HEK293 (cell line): ENCODE data around the gene FNDC3A.

ENCODE experiments used
- CTCF ChIA-PET: fragments of 350-600 bp; formaldehyde crosslinking; extraction: SDS; loops from one replicate; lab custom pipeline; 2021; ENCODE audit warnings: antibody characterized with exemption; lab: Yijun Ruan, JAX
- POLR2A ChIA-PET: fragments of 300-600 bp; formaldehyde crosslinking; extraction: SDS; loops from one replicate; lab custom pipeline; 2020; ENCODE audit warnings: antibody characterized with exemption, inconsistent platforms; lab: Yijun Ruan, JAX
- H3K27ac ChIP-seq: fragments of 200-500 bp; sonication (Bioruptor generic); 2 replicates; pipeline ENCODE4 v1.5.1; 2014; ENCODE audit warnings: low read depth, low read length, control low read depth, inconsistent platforms; ENCODE audit errors: extremely low read depth
- H3K36me3 ChIP-seq, 2 experiments: fragments of 200-500 bp in 1 of 2; sonication (Bioruptor generic) in 1 of 2; 1 replicate in 1 of 2; 2 replicates in 1 of 2; pipeline ENCODE4 v1.5.1; 2014 to 2017; ENCODE audit warnings: inconsistent platforms in 2 of 2, low read length in 2 of 2; ENCODE audit not compliant: control insufficient read depth in 2 of 2, insufficient read depth in 1 of 2
- H3K4me1 ChIP-seq: fragments of 200-500 bp; sonication (Bioruptor generic); 2 replicates; pipeline ENCODE4 v1.5.1; 2014; ENCODE audit warnings: mild to moderate bottlenecking, low read length, inconsistent platforms; ENCODE audit not compliant: control insufficient read depth, insufficient read depth
- H3K4me3 ChIP-seq: 2 replicates; pipeline ENCODE4 v1.5.1; 2011; ENCODE audit warnings: low read depth, mild to moderate bottlenecking, control low read depth, low read length, moderate library complexity
- H3K9me3 ChIP-seq: fragments of 200-500 bp; sonication (Bioruptor generic); 2 replicates; pipeline ENCODE4 v1.5.1; 2014; ENCODE audit warnings: low read depth, low read length, inconsistent platforms; ENCODE audit not compliant: control insufficient read depth, insufficient read depth
- BCL11B ChIP-seq: fragments of 450-650 bp; formaldehyde crosslinking; IDR thresholded peaks from 2 replicates; pipeline ENCODE4 v1.5.1; 2016; ENCODE audit warnings: low read depth, missing biosample characterization, missing genetic modification characterization
- FEZF1 ChIP-seq: fragments of 450-650 bp; formaldehyde crosslinking; IDR thresholded peaks from 2 replicates; pipeline ENCODE4 v1.5.1; 2016; ENCODE audit warnings: missing biosample characterization, missing genetic modification characterization
- ZNF169 ChIP-seq: fragments of 450-650 bp; formaldehyde crosslinking; IDR thresholded peaks from 2 replicates; pipeline ENCODE4 v1.5.1; 2016; ENCODE audit warnings: missing biosample characterization, missing genetic modification characterization
- ZNF202 ChIP-seq: fragments of 450-650 bp; formaldehyde crosslinking; IDR thresholded peaks from 2 replicates; pipeline ENCODE4 v1.5.1; 2016; ENCODE audit warnings: missing biosample characterization, missing genetic modification characterization, borderline replicate concordance
- ZNF274 ChIP-seq, 2 experiments: fragments of 200-500 bp in 1 of 2; fragments of 450-650 bp in 1 of 2; sonication (Bioruptor generic) in 1 of 2; formaldehyde crosslinking in 1 of 2; IDR thresholded peaks; 2 replicates each; pipeline versions ENCODE4 v1.5.1 to v1.6.1; 2014 to 2016; ENCODE audit warnings: borderline replicate concordance in 1 of 2, inconsistent platforms in 1 of 2, low read length in 1 of 2, missing biosample characterization in 1 of 2, missing genetic modification characterization in 1 of 2
- ZNF366 ChIP-seq: fragments of 450-650 bp; formaldehyde crosslinking; conservative IDR thresholded peaks from 2 replicates; pipeline ENCODE4 v1.5.1; 2016; ENCODE audit warnings: missing biosample characterization, missing genetic modification characterization
- ZNF549 ChIP-seq: fragments of 450-650 bp; IDR thresholded peaks from 2 replicates; pipeline ENCODE4 v1.5.1; 2018; ENCODE audit warnings: missing biosample characterization, missing genetic modification characterization, mild to moderate bottlenecking, inconsistent platforms, moderate library complexity
- ZNF624 ChIP-seq: fragments of 450-650 bp; formaldehyde crosslinking; IDR thresholded peaks from 2 replicates; pipeline ENCODE4 v1.5.1; 2017; ENCODE audit warnings: missing biosample characterization, missing genetic modification characterization
- ZNF768 ChIP-seq: fragments of 450-650 bp; formaldehyde crosslinking; IDR thresholded peaks from 2 replicates; pipeline ENCODE4 v1.5.1; 2018; ENCODE audit warnings: missing biosample characterization, mild to moderate bottlenecking, missing genetic modification characterization
- ZSCAN16 ChIP-seq: fragments of 450-650 bp; formaldehyde crosslinking; IDR thresholded peaks from 2 replicates; pipeline ENCODE4 v1.5.1; 2016; ENCODE audit warnings: missing biosample characterization, missing genetic modification characterization
- TF ChIP-seq, protein P1 (sequence below): fragments of 450-650 bp; formaldehyde crosslinking; IDR thresholded peaks from 2 replicates; pipeline ENCODE4 v1.5.1; 2016; ENCODE audit warnings: missing biosample characterization, missing genetic modification characterization
- TF ChIP-seq, protein P2 (sequence below): fragments of 450-650 bp; formaldehyde crosslinking; IDR thresholded peaks from 2 replicates; pipeline ENCODE4 v1.5.1; 2017; ENCODE audit warnings: missing biosample characterization, missing genetic modification characterization
- TF ChIP-seq, protein P3 (sequence below): fragments of 450-650 bp; formaldehyde crosslinking; IDR thresholded peaks from 2 replicates; pipeline ENCODE4 v1.5.1; 2016; ENCODE audit warnings: missing biosample characterization, missing genetic modification characterization
- TF ChIP-seq, protein P4 (sequence below): fragments of 450-650 bp; formaldehyde crosslinking; optimal IDR thresholded peaks from 2 replicates; pipeline ENCODE3; 2016; ENCODE audit warnings: missing biosample characterization, mild to moderate bottlenecking, missing genetic modification characterization
- TF ChIP-seq, protein P5 (sequence below): fragments of 450-650 bp; formaldehyde crosslinking; IDR thresholded peaks from 2 replicates; pipeline ENCODE4; 2016; ENCODE audit warnings: missing biosample characterization, missing genetic modification characterization
- TF ChIP-seq, protein P6 (sequence below): fragments of 450-650 bp; formaldehyde crosslinking; IDR thresholded peaks from 2 replicates; pipeline ENCODE4 v1.5.1; 2016; ENCODE audit warnings: missing biosample characterization, missing genetic modification characterization
- TF ChIP-seq, protein P7 (sequence below): fragments of 450-650 bp; formaldehyde crosslinking; IDR thresholded peaks from 2 replicates; pipeline ENCODE4 v1.5.1; 2017; ENCODE audit warnings: missing biosample characterization, missing genetic modification characterization
- TF ChIP-seq, protein P8 (sequence below): fragments of 450-650 bp; formaldehyde crosslinking; IDR thresholded peaks from 2 replicates; pipeline ENCODE4 v1.5.1; 2016; ENCODE audit warnings: missing biosample characterization, missing genetic modification characterization, borderline replicate concordance

FNDC3A gene

DNA sequence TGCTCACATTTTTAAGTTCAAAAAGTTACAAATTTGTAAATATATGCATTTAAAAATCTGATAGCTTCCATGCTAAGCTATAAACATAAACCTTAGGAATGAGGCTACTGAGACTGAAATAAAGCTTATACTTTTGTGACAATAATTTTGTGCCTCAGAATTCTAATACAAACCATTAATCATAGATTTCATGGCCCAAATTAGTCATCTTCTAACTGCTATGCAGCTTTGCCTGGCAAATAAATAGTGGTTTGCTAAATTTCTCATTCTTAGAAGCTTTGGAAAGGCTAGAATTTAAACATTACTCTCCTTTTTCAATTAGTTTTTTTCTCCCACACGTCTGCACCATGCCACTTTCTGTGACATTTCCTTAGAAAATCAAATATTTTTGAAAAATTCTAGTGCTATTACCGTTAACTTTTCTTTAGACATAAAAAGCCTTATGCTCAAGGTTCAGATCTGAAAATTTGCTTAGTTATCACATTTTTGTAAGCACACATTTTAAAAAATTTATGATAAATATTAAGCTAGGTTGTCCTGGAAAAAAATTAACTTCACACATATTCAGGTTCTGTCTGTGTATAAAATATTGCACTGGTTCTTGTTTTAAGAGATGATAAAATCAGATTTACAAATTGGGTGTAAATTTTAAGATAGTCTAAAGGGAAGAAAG, 46.9 kb downstream of the FNDC3A start (continued):
- TF ChIP-seq, protein P1, sequence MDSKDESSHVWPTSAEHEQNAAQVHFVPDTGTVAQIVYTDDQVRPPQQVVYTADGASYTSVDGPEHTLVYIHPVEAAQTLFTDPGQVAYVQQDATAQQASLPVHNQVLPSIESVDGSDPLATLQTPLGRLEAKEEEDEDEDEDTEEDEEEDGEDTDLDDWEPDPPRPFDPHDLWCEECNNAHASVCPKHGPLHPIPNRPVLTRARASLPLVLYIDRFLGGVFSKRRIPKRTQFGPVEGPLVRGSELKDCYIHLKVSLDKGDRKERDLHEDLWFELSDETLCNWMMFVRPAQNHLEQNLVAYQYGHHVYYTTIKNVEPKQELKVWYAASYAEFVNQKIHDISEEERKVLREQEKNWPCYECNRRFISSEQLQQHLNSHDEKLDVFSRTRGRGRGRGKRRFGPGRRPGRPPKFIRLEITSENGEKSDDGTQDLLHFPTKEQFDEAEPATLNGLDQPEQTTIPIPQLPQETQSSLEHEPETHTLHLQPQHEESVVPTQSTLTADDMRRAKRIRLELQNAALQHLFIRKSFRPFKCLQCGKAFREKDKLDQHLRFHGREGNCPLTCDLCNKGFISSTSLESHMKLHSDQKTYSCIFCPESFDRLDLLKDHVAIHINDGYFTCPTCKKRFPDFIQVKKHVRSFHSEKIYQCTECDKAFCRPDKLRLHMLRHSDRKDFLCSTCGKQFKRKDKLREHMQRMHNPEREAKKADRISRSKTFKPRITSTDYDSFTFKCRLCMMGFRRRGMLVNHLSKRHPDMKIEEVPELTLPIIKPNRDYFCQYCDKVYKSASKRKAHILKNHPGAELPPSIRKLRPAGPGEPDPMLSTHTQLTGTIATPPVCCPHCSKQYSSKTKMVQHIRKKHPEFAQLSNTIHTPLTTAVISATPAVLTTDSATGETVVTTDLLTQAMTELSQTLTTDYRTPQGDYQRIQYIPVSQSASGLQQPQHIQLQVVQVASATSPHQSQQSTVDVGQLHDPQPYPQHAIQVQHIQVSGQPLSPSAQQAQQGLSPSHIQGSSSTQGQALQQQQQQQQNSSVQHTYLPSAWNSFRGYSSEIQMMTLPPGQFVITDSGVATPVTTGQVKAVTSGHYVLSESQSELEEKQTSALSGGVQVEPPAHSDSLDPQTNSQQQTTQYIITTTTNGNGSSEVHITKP: no peak

DNA sequence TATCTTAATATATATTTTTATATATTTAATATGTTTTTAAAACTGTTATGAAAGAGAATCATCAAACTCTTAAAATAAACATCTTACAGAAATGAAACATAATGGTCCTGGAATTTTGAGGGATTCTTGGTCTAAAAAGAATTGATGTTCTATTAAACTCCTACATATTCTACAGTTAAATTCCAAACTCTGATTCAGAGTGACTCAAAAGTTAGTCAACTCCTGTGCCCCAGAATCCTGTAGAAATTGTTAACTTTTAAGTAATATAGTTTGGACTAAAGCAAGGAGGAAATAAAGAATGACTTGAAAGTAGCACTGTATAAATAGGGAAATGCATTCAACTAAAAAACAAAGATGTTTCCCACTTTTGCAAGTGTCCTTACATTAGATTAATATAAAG, 47.7 kb downstream of the FNDC3A start:
- POLR2A ChIA-PET: no interaction called here
- Histone ChIP-seq H3K9me3 (no peaks in the 10 kb centered on the region; the same call in 1 of the 2 replicates), H3K4me3 (no peak overlapping the region)
- TF ChIP-seq, protein P2, sequence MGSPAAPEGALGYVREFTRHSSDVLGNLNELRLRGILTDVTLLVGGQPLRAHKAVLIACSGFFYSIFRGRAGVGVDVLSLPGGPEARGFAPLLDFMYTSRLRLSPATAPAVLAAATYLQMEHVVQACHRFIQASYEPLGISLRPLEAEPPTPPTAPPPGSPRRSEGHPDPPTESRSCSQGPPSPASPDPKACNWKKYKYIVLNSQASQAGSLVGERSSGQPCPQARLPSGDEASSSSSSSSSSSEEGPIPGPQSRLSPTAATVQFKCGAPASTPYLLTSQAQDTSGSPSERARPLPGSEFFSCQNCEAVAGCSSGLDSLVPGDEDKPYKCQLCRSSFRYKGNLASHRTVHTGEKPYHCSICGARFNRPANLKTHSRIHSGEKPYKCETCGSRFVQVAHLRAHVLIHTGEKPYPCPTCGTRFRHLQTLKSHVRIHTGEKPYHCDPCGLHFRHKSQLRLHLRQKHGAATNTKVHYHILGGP (tag by site-specific recombination): no peak
- TF ChIP-seq ZNF274 (IDR thresholded peaks at IDR 0.05; ENCODE audit: low read length) (no peak), ZNF274 (tag by site-specific recombination; IDR thresholded peaks at IDR 0.05; ENCODE audit: borderline replicate concordance) (no peak), FEZF1 (tag by site-specific recombination) (no peak), ZNF624 (tag by site-specific recombination) (no peak)
- TF ChIP-seq, protein P3, sequence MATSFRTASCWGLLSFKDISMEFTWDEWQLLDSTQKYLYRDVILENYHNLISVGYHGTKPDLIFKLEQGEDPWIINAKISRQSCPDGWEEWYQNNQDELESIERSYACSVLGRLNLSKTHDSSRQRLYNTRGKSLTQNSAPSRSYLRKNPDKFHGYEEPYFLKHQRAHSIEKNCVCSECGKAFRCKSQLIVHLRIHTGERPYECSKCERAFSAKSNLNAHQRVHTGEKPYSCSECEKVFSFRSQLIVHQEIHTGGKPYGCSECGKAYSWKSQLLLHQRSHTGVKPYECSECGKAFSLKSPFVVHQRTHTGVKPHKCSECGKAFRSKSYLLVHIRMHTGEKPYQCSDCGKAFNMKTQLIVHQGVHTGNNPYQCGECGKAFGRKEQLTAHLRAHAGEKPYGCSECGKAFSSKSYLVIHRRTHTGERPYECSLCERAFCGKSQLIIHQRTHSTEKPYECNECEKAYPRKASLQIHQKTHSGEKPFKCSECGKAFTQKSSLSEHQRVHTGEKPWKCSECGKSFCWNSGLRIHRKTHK: no peak
- TF ChIP-seq, all 188 proteins: peak for 0
- CTCF ChIA-PET: no interaction called here
- H3K27ac ChIP-seq: no peak overlapping the region
- H3K4me1 ChIP-seq: no peaks in the 10 kb centered on the region
- H3K36me3 ChIP-seq: no peaks in the 10 kb centered on the region

DNA sequence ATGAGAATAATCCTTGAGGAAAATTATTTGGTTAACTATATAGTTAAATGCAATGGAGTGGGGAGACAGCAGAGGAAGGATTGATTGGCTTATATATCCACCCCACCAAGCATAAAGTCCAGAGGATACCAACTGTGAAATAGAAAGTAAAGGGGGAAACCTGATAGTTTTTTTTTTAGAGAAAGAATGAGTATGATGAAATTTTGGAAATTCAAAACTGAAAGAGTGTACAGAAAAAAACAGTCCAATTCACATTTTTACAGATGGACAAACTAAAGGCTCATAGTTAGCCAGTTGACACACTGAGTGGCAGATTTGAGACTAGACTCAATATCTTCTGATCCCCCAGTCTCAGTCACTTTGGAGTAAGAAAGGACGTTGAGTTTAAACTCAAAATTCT, 51.1 kb downstream of the FNDC3A start:
- ChIA-PET CTCF (no interaction called here), POLR2A (no interaction called here)
- H3K4me1 ChIP-seq: no peaks in the 10 kb centered on the region
- no peaks in the 10 kb centered on the region for H3K36me3 ChIP-seq
- no peak overlapping the region for H3K4me3 ChIP-seq
- H3K27ac ChIP-seq: no peak overlapping the region
- no peaks in the 10 kb centered on the region for H3K9me3 ChIP-seq
- TF ChIP-seq ZNF768 (tag by site-specific recombination) (no peak), ZNF169 (tag by site-specific recombination) (no peak), ZNF366 (no peak), BCL11B (tag by site-specific recombination) (no peak), ZNF549 (tag by site-specific recombination) (no peak), ZSCAN16 (tag by site-specific recombination) (no peak), ZNF202 (tag by site-specific recombination) (no peak)
- TF ChIP-seq, protein P4, sequence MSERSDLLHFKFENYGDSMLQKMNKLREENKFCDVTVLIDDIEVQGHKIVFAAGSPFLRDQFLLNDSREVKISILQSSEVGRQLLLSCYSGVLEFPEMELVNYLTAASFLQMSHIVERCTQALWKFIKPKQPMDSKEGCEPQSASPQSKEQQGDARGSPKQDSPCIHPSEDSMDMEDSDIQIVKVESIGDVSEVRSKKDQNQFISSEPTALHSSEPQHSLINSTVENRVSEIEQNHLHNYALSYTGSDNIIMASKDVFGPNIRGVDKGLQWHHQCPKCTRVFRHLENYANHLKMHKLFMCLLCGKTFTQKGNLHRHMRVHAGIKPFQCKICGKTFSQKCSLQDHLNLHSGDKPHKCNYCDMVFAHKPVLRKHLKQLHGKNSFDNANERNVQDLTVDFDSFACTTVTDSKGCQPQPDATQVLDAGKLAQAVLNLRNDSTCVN (tag by site-specific recombination): no peak
- TF ChIP-seq, protein P5, sequence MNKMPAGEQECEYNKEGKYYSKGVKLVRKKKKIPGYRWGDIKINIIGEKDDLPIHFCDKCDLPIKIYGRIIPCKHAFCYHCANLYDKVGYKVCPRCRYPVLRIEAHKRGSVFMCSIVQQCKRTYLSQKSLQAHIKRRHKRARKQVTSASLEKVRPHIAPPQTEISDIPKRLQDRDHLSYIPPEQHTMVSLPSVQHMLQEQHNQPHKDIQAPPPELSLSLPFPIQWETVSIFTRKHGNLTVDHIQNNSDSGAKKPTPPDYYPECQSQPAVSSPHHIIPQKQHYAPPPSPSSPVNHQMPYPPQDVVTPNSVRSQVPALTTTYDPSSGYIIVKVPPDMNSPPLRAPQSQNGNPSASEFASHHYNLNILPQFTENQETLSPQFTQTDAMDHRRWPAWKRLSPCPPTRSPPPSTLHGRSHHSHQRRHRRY (tag by site-specific recombination): no peak
- TF ChIP-seq, protein P6, sequence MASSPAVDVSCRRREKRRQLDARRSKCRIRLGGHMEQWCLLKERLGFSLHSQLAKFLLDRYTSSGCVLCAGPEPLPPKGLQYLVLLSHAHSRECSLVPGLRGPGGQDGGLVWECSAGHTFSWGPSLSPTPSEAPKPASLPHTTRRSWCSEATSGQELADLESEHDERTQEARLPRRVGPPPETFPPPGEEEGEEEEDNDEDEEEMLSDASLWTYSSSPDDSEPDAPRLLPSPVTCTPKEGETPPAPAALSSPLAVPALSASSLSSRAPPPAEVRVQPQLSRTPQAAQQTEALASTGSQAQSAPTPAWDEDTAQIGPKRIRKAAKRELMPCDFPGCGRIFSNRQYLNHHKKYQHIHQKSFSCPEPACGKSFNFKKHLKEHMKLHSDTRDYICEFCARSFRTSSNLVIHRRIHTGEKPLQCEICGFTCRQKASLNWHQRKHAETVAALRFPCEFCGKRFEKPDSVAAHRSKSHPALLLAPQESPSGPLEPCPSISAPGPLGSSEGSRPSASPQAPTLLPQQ (tag by site-specific recombination): no peak
- TF ChIP-seq, protein P7, sequence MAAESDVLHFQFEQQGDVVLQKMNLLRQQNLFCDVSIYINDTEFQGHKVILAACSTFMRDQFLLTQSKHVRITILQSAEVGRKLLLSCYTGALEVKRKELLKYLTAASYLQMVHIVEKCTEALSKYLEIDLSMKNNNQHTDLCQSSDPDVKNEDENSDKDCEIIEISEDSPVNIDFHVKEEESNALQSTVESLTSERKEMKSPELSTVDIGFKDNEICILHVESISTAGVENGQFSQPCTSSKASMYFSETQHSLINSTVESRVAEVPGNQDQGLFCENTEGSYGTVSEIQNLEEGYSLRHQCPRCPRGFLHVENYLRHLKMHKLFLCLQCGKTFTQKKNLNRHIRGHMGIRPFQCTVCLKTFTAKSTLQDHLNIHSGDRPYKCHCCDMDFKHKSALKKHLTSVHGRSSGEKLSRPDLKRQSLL (tag by site-specific recombination): no peak
- TF ChIP-seq, protein P8, sequence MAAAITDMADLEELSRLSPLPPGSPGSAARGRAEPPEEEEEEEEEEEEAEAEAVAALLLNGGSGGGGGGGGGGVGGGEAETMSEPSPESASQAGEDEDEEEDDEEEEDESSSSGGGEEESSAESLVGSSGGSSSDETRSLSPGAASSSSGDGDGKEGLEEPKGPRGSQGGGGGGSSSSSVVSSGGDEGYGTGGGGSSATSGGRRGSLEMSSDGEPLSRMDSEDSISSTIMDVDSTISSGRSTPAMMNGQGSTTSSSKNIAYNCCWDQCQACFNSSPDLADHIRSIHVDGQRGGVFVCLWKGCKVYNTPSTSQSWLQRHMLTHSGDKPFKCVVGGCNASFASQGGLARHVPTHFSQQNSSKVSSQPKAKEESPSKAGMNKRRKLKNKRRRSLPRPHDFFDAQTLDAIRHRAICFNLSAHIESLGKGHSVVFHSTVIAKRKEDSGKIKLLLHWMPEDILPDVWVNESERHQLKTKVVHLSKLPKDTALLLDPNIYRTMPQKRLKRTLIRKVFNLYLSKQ (tag by site-specific recombination): no peak
